ENCODE measurements around the gene HELB. TPM values are rescaled to one million over a fixed set of nuclear protein-coding genes. Genes with fewer than 3 reads are reported as not detected.

Gene HELB
- total and polyA plus RNA-seq, 4 donors: 0.63 to 16.4 (median 2.5) TPM

- 63 to 67% methylated on average over 3 of the region's 3 CpGs for WGBS, 2 donors
These were observed 63.6 kb downstream of the HELB start for GRCh38 chr12:66365718-66366490.

DNA sequence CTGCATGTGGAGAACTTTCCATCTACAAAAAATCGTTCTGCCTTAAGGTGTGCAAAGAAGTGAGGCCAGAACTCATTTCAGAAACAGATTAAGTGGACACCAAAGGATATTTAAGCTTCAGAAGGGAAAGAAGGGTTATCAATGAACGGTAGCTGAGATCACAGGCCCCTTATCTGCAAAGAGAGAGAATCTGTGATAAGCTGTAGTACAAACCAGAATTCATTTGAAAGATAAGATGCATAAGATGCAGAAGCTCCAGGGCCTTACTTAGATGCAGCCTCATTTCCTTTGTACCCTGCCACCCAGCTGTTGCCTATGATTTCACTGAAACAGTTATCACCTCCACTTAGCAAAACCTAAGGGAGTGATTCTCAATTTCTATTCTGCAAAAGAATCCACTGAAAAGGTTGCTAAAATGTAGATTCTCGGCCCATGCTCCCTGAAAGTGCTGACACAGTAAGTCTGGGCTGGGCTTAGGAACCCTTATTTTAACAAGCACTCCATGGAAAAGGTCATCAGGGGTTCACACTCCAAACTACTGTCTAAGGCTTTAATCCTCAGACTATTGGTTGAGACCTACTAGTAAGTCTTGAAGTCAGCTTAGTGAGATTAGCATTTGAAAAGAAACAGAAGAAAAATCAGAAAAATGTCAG lies 64.8 kb downstream of the HELB start:
- no peak for ATAC-seq (ENCODE audit: insufficient read depth, low FRiP score)
- H3K9ac ChIP-seq (ENCODE audit: insufficient read depth in 1 of 2, low read length in 2 of 2): no peak overlapping the region
- H3K4me3 ChIP-seq: no peak overlapping the region
- no peaks in the 10 kb centered on the region for H3K27me3 ChIP-seq (ENCODE audit: control insufficient read depth in 3 of 3, insufficient read depth in 3 of 3, low read length in 2 of 3)
- TF ChIP-seq, protein P1, sequence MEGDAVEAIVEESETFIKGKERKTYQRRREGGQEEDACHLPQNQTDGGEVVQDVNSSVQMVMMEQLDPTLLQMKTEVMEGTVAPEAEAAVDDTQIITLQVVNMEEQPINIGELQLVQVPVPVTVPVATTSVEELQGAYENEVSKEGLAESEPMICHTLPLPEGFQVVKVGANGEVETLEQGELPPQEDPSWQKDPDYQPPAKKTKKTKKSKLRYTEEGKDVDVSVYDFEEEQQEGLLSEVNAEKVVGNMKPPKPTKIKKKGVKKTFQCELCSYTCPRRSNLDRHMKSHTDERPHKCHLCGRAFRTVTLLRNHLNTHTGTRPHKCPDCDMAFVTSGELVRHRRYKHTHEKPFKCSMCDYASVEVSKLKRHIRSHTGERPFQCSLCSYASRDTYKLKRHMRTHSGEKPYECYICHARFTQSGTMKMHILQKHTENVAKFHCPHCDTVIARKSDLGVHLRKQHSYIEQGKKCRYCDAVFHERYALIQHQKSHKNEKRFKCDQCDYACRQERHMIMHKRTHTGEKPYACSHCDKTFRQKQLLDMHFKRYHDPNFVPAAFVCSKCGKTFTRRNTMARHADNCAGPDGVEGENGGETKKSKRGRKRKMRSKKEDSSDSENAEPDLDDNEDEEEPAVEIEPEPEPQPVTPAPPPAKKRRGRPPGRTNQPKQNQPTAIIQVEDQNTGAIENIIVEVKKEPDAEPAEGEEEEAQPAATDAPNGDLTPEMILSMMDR (IDR thresholded peaks at IDR 0.05; ENCODE audit: control extremely low read depth, extremely low read depth): no peak
- H3K27ac ChIP-seq (ENCODE audit: low read depth in 1 of 2, low read length in 1 of 2): no peak overlapping the region
- 60 to 69% methylated on average over 3 of the region's 3 CpGs for WGBS, 2 donors
- no peaks in the 10 kb centered on the region for H3K36me3 ChIP-seq (ENCODE audit: control insufficient read depth in 4 of 4, insufficient read depth in 4 of 4, low read length in 4 of 4)
- no peak for DNase-seq
- H3K9me3 ChIP-seq (ENCODE audit: control insufficient read depth in 4 of 4, insufficient read depth in 3 of 4, low read length in 3 of 4): no peaks in the 10 kb centered on the region
- H3K4me1 ChIP-seq (ENCODE audit: control insufficient read depth in 5 of 5, insufficient read depth in 5 of 5, low read length in 5 of 5): no peaks in the 10 kb centered on the region

More at GRCh38 chr12:66365718-66366490, 63.6 kb downstream of the HELB start:
- no peaks in the 10 kb centered on the region for H3K4me1 ChIP-seq (ENCODE audit: control insufficient read depth in 5 of 5, insufficient read depth in 5 of 5, low read length in 5 of 5)
- H3K4me3 ChIP-seq: no peak overlapping the region
- H3K27me3 ChIP-seq (ENCODE audit: control insufficient read depth in 3 of 3, insufficient read depth in 3 of 3, low read length in 2 of 3): no peaks in the 10 kb centered on the region
- H3K27ac ChIP-seq (ENCODE audit: low read depth in 1 of 2, low read length in 1 of 2): no peak overlapping the region
- H3K9ac ChIP-seq (ENCODE audit: insufficient read depth in 1 of 2, low read length in 2 of 2): no peak overlapping the region
- H3K36me3 ChIP-seq (ENCODE audit: control insufficient read depth in 4 of 4, insufficient read depth in 4 of 4, low read length in 4 of 4): no peaks in the 10 kb centered on the region
- TF ChIP-seq, protein P1 (IDR thresholded peaks at IDR 0.05; ENCODE audit: control extremely low read depth, extremely low read depth): no peak
- H3K9me3 ChIP-seq (ENCODE audit: control insufficient read depth in 4 of 4, insufficient read depth in 3 of 4, low read length in 3 of 4): no peaks in the 10 kb centered on the region
- DNase-seq (peak in 1 of 3 donors; percentile 8), ATAC-seq (ENCODE audit: insufficient read depth, low FRiP score) (no peak)

- no peak overlapping the region for H3K9ac ChIP-seq (ENCODE audit: insufficient read depth in 1 of 2, low read length in 2 of 2)
- ATAC-seq (ENCODE audit: insufficient read depth, low FRiP score) (no peak), DNase-seq (no peak)
- no peak overlapping the region for H3K27ac ChIP-seq (ENCODE audit: low read depth in 1 of 2, low read length in 1 of 2)
- no peak overlapping the region for H3K4me3 ChIP-seq
- TF ChIP-seq, protein P1 (IDR thresholded peaks at IDR 0.05; ENCODE audit: control extremely low read depth, extremely low read depth): no peak
- WGBS, 2 donors: 86 to 89% methylated on average over 2 of the region's 2 CpGs
- no peaks in the 10 kb centered on the region for H3K9me3 ChIP-seq (ENCODE audit: control insufficient read depth in 4 of 4, insufficient read depth in 3 of 4, low read length in 3 of 4)
- no peaks in the 10 kb centered on the region for H3K36me3 ChIP-seq (ENCODE audit: control insufficient read depth in 4 of 4, insufficient read depth in 4 of 4, low read length in 4 of 4)
- no peaks in the 10 kb centered on the region for H3K4me1 ChIP-seq (ENCODE audit: control insufficient read depth in 5 of 5, insufficient read depth in 5 of 5, low read length in 5 of 5)
- no peaks in the 10 kb centered on the region for H3K27me3 ChIP-seq (ENCODE audit: control insufficient read depth in 3 of 3, insufficient read depth in 3 of 3, low read length in 2 of 3)
These were observed 69.7 kb downstream of the HELB start for GRCh38 chr12:66371982-66372381.
